ENCODE results near the gene FKBP1C. TPM values are rescaled to one million over a fixed set of nuclear protein-coding genes. Genes with fewer than 3 reads are reported as not detected.
"Not testable (repeated sequence)": the region's sequence is repeated elsewhere in the genome, so short reads cannot be mapped to it uniquely, and the experiment has no call there.

The FKBP1C gene
- total RNA-seq, 4 donors from 2014 or later: 0.17 to 0.34 (median 0.32) TPM; not detected in 1

- TF ChIP-seq POLR2AphosphoS5 (IDR thresholded peaks at IDR 0.05): no peak
- TF ChIP-seq CTCF (IDR thresholded peaks at IDR 0.05): no peak
- no peak for TF ChIP-seq EP300 (IDR thresholded peaks at IDR 0.05)
- no peak for TF ChIP-seq POLR2A (IDR thresholded peaks at IDR 0.05; ENCODE audit: low read depth)
- Histone ChIP-seq H3K36me3 (no peaks in the 10 kb centered on the region), H3K9me3 (no peaks in the 10 kb centered on the region), H3K4me3 (no peak overlapping the region), H3K27ac (replicated peaks in 1 of 4) (no peak overlapping the region), H3K4me1 (no peaks in the 10 kb centered on the region), H3K27me3 (no peaks in the 10 kb centered on the region)
- intact Hi-C loops (cut with DNase I): no loop called here
- WGBS: 75% methylated on average over 2 of the region's 2 CpGs
- no peak for DNase-seq (ENCODE audit: extremely low spot score)
Measured at GRCh38 chr6:63224179-63224578, 12.9 kb downstream of the FKBP1C start.

GRCh38 chr6:63225987-63226386, 14.7 kb downstream of the FKBP1C start:
- H3K4me1 ChIP-seq; H3K9me3 ChIP-seq; intact Hi-C loops (cut with DNase I): not testable (repeated sequence)

GRCh38 chr6:63227928-63228894, 16.9 kb downstream of the FKBP1C start:
- DNase-seq (ENCODE audit: extremely low spot score); H3K27ac ChIP-seq (replicated peaks in 1 of 4); H3K4me3 ChIP-seq; H3K27me3 ChIP-seq; H3K4me1 ChIP-seq; H3K9me3 ChIP-seq; intact Hi-C loops (cut with DNase I); H3K36me3 ChIP-seq: not testable (repeated sequence)
- 89% methylated on average over 23 of the region's 32 CpGs for WGBS

More at GRCh38 chr6:63225987-63226386, 14.7 kb downstream of the FKBP1C start:
- WGBS: 47% methylated on average over 4 of the region's 4 CpGs
- not testable (repeated sequence) for H3K27me3 ChIP-seq; H3K27ac ChIP-seq (replicated peaks in 1 of 4); H3K4me3 ChIP-seq; DNase-seq (ENCODE audit: extremely low spot score); H3K36me3 ChIP-seq

- intact Hi-C loops (cut with DNase I); H3K27ac ChIP-seq (replicated peaks in 1 of 4); H3K4me3 ChIP-seq; H3K36me3 ChIP-seq; H3K27me3 ChIP-seq; H3K4me1 ChIP-seq; H3K9me3 ChIP-seq; DNase-seq (ENCODE audit: extremely low spot score): not testable (repeated sequence)
- 85% methylated on average over 13 of the region's 13 CpGs for WGBS
Measured at GRCh38 chr6:63230027-63230426, 18.8 kb downstream of the FKBP1C start.

- 52% methylated on average over 5 of the region's 12 CpGs for WGBS
- H3K36me3 ChIP-seq: not testable (repeated sequence)
Measured at GRCh38 chr6:63230511-63230910, 19.2 kb downstream of the FKBP1C start.

GRCh38 chr6:63236398-63236817, 25.1 kb downstream of the FKBP1C start:
- TF ChIP-seq CTCF (IDR thresholded peaks at IDR 0.05) (no peak), POLR2A (IDR thresholded peaks at IDR 0.05; ENCODE audit: low read depth) (no peak), POLR2AphosphoS5 (IDR thresholded peaks at IDR 0.05) (no peak), EP300 (IDR thresholded peaks at IDR 0.05) (no peak)
- Histone ChIP-seq H3K27ac (replicated peaks in 1 of 4) (no peak overlapping the region), H3K36me3 (no peaks in the 10 kb centered on the region), H3K4me3 (no peak overlapping the region), H3K4me1 (no peaks in the 10 kb centered on the region), H3K9me3 (no peaks in the 10 kb centered on the region), H3K27me3 (no peaks in the 10 kb centered on the region)
- intact Hi-C loops (cut with DNase I): no loop called here
- WGBS: 66% methylated on average over 3 of the region's 3 CpGs
- DNase-seq (ENCODE audit: extremely low spot score): no peak

More at GRCh38 chr6:63230511-63230910, 19.2 kb downstream of the FKBP1C start:
- H3K4me1 ChIP-seq; H3K4me3 ChIP-seq; H3K27me3 ChIP-seq; intact Hi-C loops (cut with DNase I); H3K27ac ChIP-seq (replicated peaks in 1 of 4); H3K9me3 ChIP-seq; DNase-seq (ENCODE audit: extremely low spot score): not testable (repeated sequence)

- Histone ChIP-seq H3K27me3 (no peaks in the 10 kb centered on the region), H3K36me3 (no peaks in the 10 kb centered on the region), H3K27ac (replicated peaks in 1 of 4) (no peak overlapping the region), H3K9me3 (no peaks in the 10 kb centered on the region), H3K4me3 (no peak overlapping the region), H3K4me1 (no peaks in the 10 kb centered on the region)
- TF ChIP-seq CTCF (IDR thresholded peaks at IDR 0.05) (no peak), POLR2AphosphoS5 (IDR thresholded peaks at IDR 0.05) (no peak), POLR2A (IDR thresholded peaks at IDR 0.05; ENCODE audit: low read depth) (no peak), EP300 (IDR thresholded peaks at IDR 0.05) (no peak)
- intact Hi-C loops (cut with DNase I): no loop called here
- 69% methylated on average over 2 of the region's 2 CpGs for WGBS
- DNase-seq (ENCODE audit: extremely low spot score): no peak
Measured at GRCh38 chr6:63245420-63245819, 34.2 kb downstream of the FKBP1C start.

Measured in esophagus muscularis mucosa (tissue), 4 donors.